HCT116 (cell line): Measurements from ENCODE around the gene HACD4. TPM values are rescaled to one million over a fixed set of nuclear protein-coding genes. Genes with fewer than 3 reads are reported as not detected.

Source experiments
- ATAC-seq: fragments of 200-7000 bp; cut with Tn5 transposase; 2 replicates; pipeline ENCODE4 v1.9.1; 2020; ENCODE audit warnings: mild to moderate bottlenecking, moderate library complexity
- BruUV-seq: library from RNA; stranded (reverse); fragments of 400-500 nt; replicated peaks from 2 replicates; lab custom pipeline; 2021; lab: Mats Ljungman, UMichigan
- CTCF ChIA-PET: fragments of 300-600 bp; sonication (Branson Sonifier 250); formaldehyde crosslinking; loops from one replicate; lab custom pipeline; 2021; ENCODE audit warnings: antibody characterized with exemption; lab: Charles Lee
- POLR2A ChIA-PET: fragments of 300-600, 350-600 bp; sonication (Branson Sonifier 250); formaldehyde crosslinking; loops from one replicate; lab custom pipeline; 2021; ENCODE audit warnings: antibody characterized with exemption; lab: Charles Lee
- RAD21 ChIA-PET, 2 experiments: fragments of 300-600 bp; sonication (Branson Sonifier 250); formaldehyde crosslinking; loops; one replicate each; lab custom pipeline; 2023; ENCODE audit warnings: low total read pairs in 2 of 2; ENCODE audit not compliant: uncharacterized antibody in 2 of 2, unreplicated experiment in 2 of 2, low non-redundant PET in 1 of 2; lab: Charles Lee
- DNase-seq: peaks from one replicate; pipeline ENCODE4 v3.0.0-alpha.2; 2010; ENCODE audit warnings: low read depth, low spot score
- H2AFZ ChIP-seq: fragments of 200-600 bp; shearing (Covaris generic), sonication (generic); 2 replicates; pipeline ENCODE4 v1.6.1; 2017; ENCODE audit warnings: low read depth, mixed run types, mixed read lengths, antibody characterized with exemption, low read length; ENCODE audit not compliant: poor library complexity, severe bottlenecking
- H3K27ac ChIP-seq: 2 replicates; pipeline ENCODE4 v1.5.1; 2012; ENCODE audit warnings: low read depth, low read length
- H3K27me3 ChIP-seq: fragments of 200-600 bp; sonication (generic); 2 replicates; pipeline ENCODE4 v1.6.1; 2016; ENCODE audit warnings: mixed run types, low read length, mixed read lengths; ENCODE audit not compliant: insufficient read depth
- H3K36me3 ChIP-seq, 2 experiments: fragments of 200-500 bp in 1 of 2; fragments of 200-600 bp in 1 of 2; sonication (Bioruptor generic) in 1 of 2; sonication (generic) in 1 of 2; 2 replicates each; pipeline versions ENCODE4 v1.5.1 to v1.6.1; 2014 to 2016; ENCODE audit warnings: low read length in 2 of 2, inconsistent platforms in 1 of 2, mixed read lengths in 1 of 2, mixed run types in 1 of 2; ENCODE audit not compliant: insufficient read depth in 2 of 2, control insufficient read depth in 1 of 2
- H3K4me1 ChIP-seq, 2 experiments: fragments of 200-600 bp in 1 of 2; sonication (generic) in 1 of 2; 2 replicates each; pipeline versions ENCODE4 v1.5.1 to v1.6.1; 2012 to 2017; ENCODE audit warnings: low read length in 2 of 2, inconsistent platforms in 1 of 2, mild to moderate bottlenecking in 1 of 2, mixed read lengths in 1 of 2, mixed run types in 1 of 2, moderate library complexity in 1 of 2; ENCODE audit not compliant: insufficient read depth in 2 of 2, control insufficient read depth in 1 of 2
- H3K4me2 ChIP-seq: fragments of 200-600 bp; sonication (generic); 2 replicates; pipeline ENCODE4 v1.6.1; 2017; ENCODE audit warnings: mixed run types, low read length, mixed read lengths
- H3K4me3 ChIP-seq, 2 experiments: fragments of 200-600 bp in 1 of 2; sonication (generic) in 1 of 2; replicated peaks in 1 of 2; 2 replicates each; pipeline ENCODE4 v1.5.1; 2011 to 2016; ENCODE audit warnings: low read length in 2 of 2, control low read depth in 1 of 2, low read depth in 1 of 2, mild to moderate bottlenecking in 1 of 2, mixed read lengths in 1 of 2, mixed run types in 1 of 2
- H3K79me2 ChIP-seq: fragments of 200-600 bp; sonication (generic); 2 replicates; pipeline ENCODE4 v1.6.1; 2017; ENCODE audit warnings: mild to moderate bottlenecking, mixed run types, low read length, moderate library complexity, mixed read lengths; ENCODE audit not compliant: insufficient read depth
- H3K9ac ChIP-seq: fragments of 200-600 bp; sonication (generic); 2 replicates; pipeline ENCODE4 v1.6.1; 2016; ENCODE audit warnings: low read length, mixed read lengths
- H3K9me2 ChIP-seq: fragments of 200-600 bp; sonication (generic), shearing (Covaris generic); 2 replicates; pipeline ENCODE4 v1.6.1; 2017; ENCODE audit warnings: mixed run types, mild to moderate bottlenecking, moderate library complexity; ENCODE audit not compliant: insufficient read depth
- H3K9me3 ChIP-seq, 2 experiments: fragments of 200-500 bp in 1 of 2; fragments of 200-600 bp in 1 of 2; sonication (Bioruptor generic) in 1 of 2; sonication (generic) in 1 of 2; 2 replicates each; pipeline ENCODE4 v1.6.1; 2014 to 2017; ENCODE audit warnings: low read length in 2 of 2, mixed read lengths in 2 of 2, inconsistent platforms in 1 of 2, low read depth in 1 of 2, mild to moderate bottlenecking in 1 of 2, mixed run types in 1 of 2, moderate library complexity in 1 of 2; ENCODE audit not compliant: control insufficient read depth in 1 of 2, insufficient read depth in 1 of 2
- H4K20me1 ChIP-seq: fragments of 200-600 bp; sonication (generic), shearing (Covaris generic); 2 replicates; pipeline ENCODE4 v1.6.1; 2017; ENCODE audit warnings: mixed run types, mild to moderate bottlenecking, moderate library complexity; ENCODE audit not compliant: insufficient read depth
- CEBPB ChIP-seq: IDR thresholded peaks from 2 replicates; pipeline ENCODE4 v1.6.1; 2012; ENCODE audit warnings: low read depth
- EZH2 ChIP-seq: fragments of 200-600 bp; sonication (generic); IDR thresholded peaks from 2 replicates; pipeline ENCODE4 v1.6.1; 2017; ENCODE audit warnings: antibody characterized with exemption, mixed run types
- EZH2phosphoT487 ChIP-seq: fragments of 200-600 bp; IDR thresholded peaks from 2 replicates; pipeline ENCODE4 v1.6.1; 2018; ENCODE audit warnings: antibody characterized with exemption, borderline replicate concordance
- MAX ChIP-seq: IDR thresholded peaks from 2 replicates; pipeline ENCODE4 v1.6.1; 2012
- REST ChIP-seq: IDR thresholded peaks from 2 replicates; pipeline ENCODE4 v1.6.1; 2012; ENCODE audit warnings: low read depth
- TCF7L2 ChIP-seq: IDR thresholded peaks from 2 replicates; pipeline ENCODE4 v1.7.0; 2011; ENCODE audit warnings: borderline replicate concordance, inconsistent platforms; ENCODE audit not compliant: insufficient read depth, insufficient read length; ENCODE audit errors: extremely low read depth
- YY1 ChIP-seq: IDR thresholded peaks from 2 replicates; pipeline ENCODE4 v1.6.1; 2011; ENCODE audit warnings: low read length, low read depth, moderate library complexity, mild to moderate bottlenecking; ENCODE audit not compliant: insufficient replicate concordance; ENCODE audit errors: extremely low read depth
- intact Hi-C: fragments of 100-400 bp; cut with micrococcal nuclease; formaldehyde crosslinking; loops from 2 replicates; pipeline ENCODE4 v1.10.0; 2022
- total RNA-seq: library from RNA; stranded (reverse); gene quantifications from one replicate; pipeline ENCODE4 v1.2.1, GENCODE V29; 2021; ENCODE audit not compliant: unreplicated experiment

Gene HACD4
- total RNA-seq, 1 experiment from 2014 or later = not detected

GRCh38 chr9:21002040-21002439 lies 29.4 kb downstream of the HACD4 start:
- DNase-seq (no peak), ATAC-seq (no peak)
- no peaks in the 10 kb centered on the region for H3K36me3 ChIP-seq
- no peak overlapping the region for H3K27ac ChIP-seq
- no peaks in the 10 kb centered on the region for H3K9me2 ChIP-seq
- ChIA-PET CTCF (no interaction called here), POLR2A (no interaction called here), RAD21 (no interaction called here)
- no peak overlapping the region for H3K4me3 ChIP-seq
- no peaks in the 10 kb centered on the region for H4K20me1 ChIP-seq
- H3K27me3 ChIP-seq = no peaks in the 10 kb centered on the region
- H3K4me2 ChIP-seq = no peak overlapping the region
- intact Hi-C loops = no loop called here
- no peaks in the 10 kb centered on the region for H3K9me3 ChIP-seq
- H3K9ac ChIP-seq = no peak overlapping the region
- H2AFZ ChIP-seq = no peak overlapping the region
- TF ChIP-seq REST (no peak), TCF7L2 (no peak), EZH2phosphoT487 (no peak), EZH2 (no peak), MAX (no peak), YY1 (no peak), CEBPB (no peak)
- BruUV-seq = no TSS peak
- H3K79me2 ChIP-seq = no peaks in the 10 kb centered on the region
- H3K4me1 ChIP-seq = no peaks in the 10 kb centered on the region
